OCI-LY7 (cell line): ENCODE data around the gene GRAP. TPM values are rescaled to one million over a fixed set of nuclear protein-coding genes. Genes with fewer than 3 reads are reported as not detected.

Experiments used
- BruUV-seq: library from RNA; stranded (reverse); fragments of 400-500 nt; replicated peaks from 2 replicates; lab custom pipeline; 2021; lab: Mats Ljungman, UMichigan
- CTCF ChIA-PET: fragments of 300-600 bp; sonication (Branson Sonifier 250); formaldehyde crosslinking; loops from one replicate; lab custom pipeline; 2022; ENCODE audit warnings: antibody characterized with exemption; ENCODE audit not compliant: unreplicated experiment; lab: Charles Lee
- POLR2A ChIA-PET: fragments of 300-600 bp; sonication (Branson Sonifier 250); formaldehyde crosslinking; loops from one replicate; lab custom pipeline; 2022; ENCODE audit warnings: antibody characterized with exemption; lab: Charles Lee
- DNase-seq: peaks from one replicate; pipeline ENCODE4 v3.0.0-alpha.2; 2015; ENCODE audit warnings: low spot score
- H2AFZ ChIP-seq: fragments of 200-600 bp; sonication (generic), shearing (Covaris generic); 2 replicates; pipeline ENCODE4 v1.6.1; 2014; ENCODE audit warnings: mild to moderate bottlenecking, antibody characterized with exemption, low read length, moderate library complexity
- H3K27ac ChIP-seq: fragments of 200-600 bp; sonication (generic); 2 replicates; pipeline ENCODE4 v1.5.1; 2014; ENCODE audit warnings: mixed run types, low read depth, mild to moderate bottlenecking, moderate library complexity, low read length, inconsistent platforms; ENCODE audit not compliant: poor library complexity, severe bottlenecking
- H3K36me3 ChIP-seq: fragments of 200-600 bp; sonication (generic); 2 replicates; pipeline ENCODE4 v1.6.1; 2014; ENCODE audit warnings: mild to moderate bottlenecking, antibody characterized with exemption, low read length, moderate library complexity, mixed read lengths; ENCODE audit not compliant: insufficient read depth
- H3K4me1 ChIP-seq: fragments of 200-600 bp; sonication (generic); 2 replicates; pipeline ENCODE4 v1.5.1; 2014; ENCODE audit warnings: mild to moderate bottlenecking, low read length; ENCODE audit not compliant: insufficient read depth, poor library complexity, severe bottlenecking
- H3K4me2 ChIP-seq: fragments of 200-600 bp; sonication (generic); 2 replicates; pipeline ENCODE4 v1.6.1; 2014; ENCODE audit warnings: mild to moderate bottlenecking, low read length
- H3K4me3 ChIP-seq: fragments of 200-600 bp; sonication (generic); 2 replicates; pipeline ENCODE4 v1.5.1; 2014; ENCODE audit warnings: mild to moderate bottlenecking, low read depth, low read length; ENCODE audit not compliant: poor library complexity, severe bottlenecking
- H3K79me2 ChIP-seq: fragments of 200-600 bp; sonication (generic); 2 replicates; pipeline ENCODE4 v1.6.1; 2016; ENCODE audit warnings: low read depth, mild to moderate bottlenecking, low read length, moderate library complexity, mixed read lengths; ENCODE audit not compliant: insufficient read depth
- H3K9me2 ChIP-seq: fragments of 200-600 bp; sonication (generic); 2 replicates; pipeline ENCODE4 v1.6.1; 2016; ENCODE audit warnings: mild to moderate bottlenecking, low read length, mixed read lengths; ENCODE audit not compliant: insufficient read depth
- H3K9me3 ChIP-seq: fragments of 200-600 bp; sonication (generic); 2 replicates; pipeline ENCODE4 v1.6.1; 2014; ENCODE audit warnings: mild to moderate bottlenecking, mixed run types, low read length, mixed read lengths
- H4K20me1 ChIP-seq: fragments of 200-600 bp; sonication (generic); 2 replicates; pipeline ENCODE4 v1.6.1; 2014; ENCODE audit warnings: mild to moderate bottlenecking, antibody characterized with exemption, low read length, moderate library complexity, mixed read lengths; ENCODE audit not compliant: insufficient read depth
- EZH2phosphoT487 ChIP-seq: fragments of 200-600 bp; sonication (generic); IDR thresholded peaks from 2 replicates; pipeline ENCODE4 v1.6.1; 2018; ENCODE audit warnings: low read depth, borderline replicate concordance, mild to moderate bottlenecking, mixed run types, antibody characterized with exemption, low read length, moderate library complexity, mixed read lengths
- intact Hi-C: fragments of 100-400 bp; cut with micrococcal nuclease; formaldehyde crosslinking; loops from one replicate; pipeline ENCODE4 v1.10.0; 2022; ENCODE audit not compliant: unreplicated experiment
- total RNA-seq, 2 experiments: library from RNA; depleted of rRNA in 1 of 2; stranded (reverse); fragments of >200 nt in 1 of 2; shearing (Covaris generic) in 1 of 2; gene quantifications; 2 replicates each; pipeline ENCODE4 v1.2.3, GENCODE V29; 2014 to 2022
- TF ChIP-seq, protein P1 (sequence below): fragments of 200-600 bp; sonication (generic); conservative IDR thresholded peaks from 2 replicates; pipeline ENCODE4 v1.5.1; 2014; ENCODE audit warnings: mild to moderate bottlenecking, antibody characterized with exemption, low read length, moderate library complexity, mixed read lengths

The GRAP gene
- total RNA-seq, 2 experiments from 2014 or later = 154 to 221 TPM

DNA sequence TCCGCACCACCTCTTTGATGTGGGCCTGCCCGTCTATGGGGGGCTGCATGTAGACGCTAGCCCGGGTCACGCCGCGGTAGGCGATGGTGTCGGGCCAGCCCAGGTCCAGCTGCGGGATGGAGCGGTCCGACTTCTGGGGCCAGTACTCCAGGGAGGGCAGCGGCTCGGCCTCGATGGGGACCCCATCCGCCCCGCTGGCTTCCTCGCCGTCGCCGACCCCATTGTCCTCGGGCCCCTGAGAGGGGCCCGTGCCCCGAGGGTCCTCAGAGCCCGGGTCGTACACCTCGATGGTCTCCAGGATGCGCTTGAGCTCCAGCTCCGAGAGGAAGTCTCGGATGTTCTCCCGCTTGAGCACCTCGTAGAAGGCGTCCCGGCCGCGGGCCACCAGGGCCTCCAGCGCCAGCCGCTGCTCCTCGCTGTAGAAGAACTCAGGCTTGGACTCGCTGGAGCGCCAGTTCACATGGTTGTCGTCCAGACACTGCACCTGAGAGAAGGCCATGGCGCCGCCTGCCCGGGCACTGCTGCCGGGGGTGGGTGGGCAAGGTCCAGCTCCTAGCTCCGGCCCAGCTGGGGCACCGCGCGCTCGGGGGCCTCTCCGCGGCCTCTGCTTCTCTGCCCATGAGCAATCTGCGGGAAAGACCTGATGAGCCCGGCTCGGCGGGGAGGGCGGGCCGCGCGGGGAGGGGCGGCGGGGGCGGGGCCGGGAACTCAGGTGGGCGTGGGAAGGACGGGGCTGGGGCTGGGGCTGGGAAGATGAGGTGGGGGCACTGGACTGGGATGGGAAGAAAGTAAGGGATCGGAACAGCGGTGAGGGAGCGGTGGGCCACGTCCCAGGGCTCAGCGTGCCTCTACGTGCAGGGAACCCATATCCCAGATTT lies 43.0 kb downstream of the GRAP start:
- intact Hi-C loops = loop anchor here (10.0 kb wide), 1 partner anchor 69 kb away; no protein-coding TSS in a partner anchor
- Histone ChIP-seq H4K20me1 (no peaks in the 10 kb centered on the region), H3K27ac (no peak overlapping the region), H3K4me3 (peak overlapping the region; percentile 71), H3K4me1 (peaks cover 35% of the 10 kb centered on the region), H3K36me3 (no peaks in the 10 kb centered on the region), H3K9me3 (peaks cover 6% of the 10 kb centered on the region; the same call in 1 of the 2 replicates), H3K9me2 (no peaks in the 10 kb centered on the region), H3K4me2 (peak overlapping the region; percentile 90), H2AFZ (peak overlapping the region; percentile 55; the same call in 1 of the 2 replicates), H3K79me2 (no peaks in the 10 kb centered on the region)
- no TSS peak for BruUV-seq
- ChIA-PET POLR2A (interaction anchor here (0.6 kb wide), 1 partner anchor 155 kb away, joined by 7 read pairs; no protein-coding TSS in a partner anchor), CTCF (interaction anchor here (1.4 kb wide), 1 partner anchor 43 kb away, joined by 3 read pairs; no protein-coding TSS in a partner anchor)
- TF ChIP-seq EZH2phosphoT487 = no peak
- TF ChIP-seq, protein P1, sequence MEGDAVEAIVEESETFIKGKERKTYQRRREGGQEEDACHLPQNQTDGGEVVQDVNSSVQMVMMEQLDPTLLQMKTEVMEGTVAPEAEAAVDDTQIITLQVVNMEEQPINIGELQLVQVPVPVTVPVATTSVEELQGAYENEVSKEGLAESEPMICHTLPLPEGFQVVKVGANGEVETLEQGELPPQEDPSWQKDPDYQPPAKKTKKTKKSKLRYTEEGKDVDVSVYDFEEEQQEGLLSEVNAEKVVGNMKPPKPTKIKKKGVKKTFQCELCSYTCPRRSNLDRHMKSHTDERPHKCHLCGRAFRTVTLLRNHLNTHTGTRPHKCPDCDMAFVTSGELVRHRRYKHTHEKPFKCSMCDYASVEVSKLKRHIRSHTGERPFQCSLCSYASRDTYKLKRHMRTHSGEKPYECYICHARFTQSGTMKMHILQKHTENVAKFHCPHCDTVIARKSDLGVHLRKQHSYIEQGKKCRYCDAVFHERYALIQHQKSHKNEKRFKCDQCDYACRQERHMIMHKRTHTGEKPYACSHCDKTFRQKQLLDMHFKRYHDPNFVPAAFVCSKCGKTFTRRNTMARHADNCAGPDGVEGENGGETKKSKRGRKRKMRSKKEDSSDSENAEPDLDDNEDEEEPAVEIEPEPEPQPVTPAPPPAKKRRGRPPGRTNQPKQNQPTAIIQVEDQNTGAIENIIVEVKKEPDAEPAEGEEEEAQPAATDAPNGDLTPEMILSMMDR = no peak
- DNase-seq = peak; percentile 31

DNA sequence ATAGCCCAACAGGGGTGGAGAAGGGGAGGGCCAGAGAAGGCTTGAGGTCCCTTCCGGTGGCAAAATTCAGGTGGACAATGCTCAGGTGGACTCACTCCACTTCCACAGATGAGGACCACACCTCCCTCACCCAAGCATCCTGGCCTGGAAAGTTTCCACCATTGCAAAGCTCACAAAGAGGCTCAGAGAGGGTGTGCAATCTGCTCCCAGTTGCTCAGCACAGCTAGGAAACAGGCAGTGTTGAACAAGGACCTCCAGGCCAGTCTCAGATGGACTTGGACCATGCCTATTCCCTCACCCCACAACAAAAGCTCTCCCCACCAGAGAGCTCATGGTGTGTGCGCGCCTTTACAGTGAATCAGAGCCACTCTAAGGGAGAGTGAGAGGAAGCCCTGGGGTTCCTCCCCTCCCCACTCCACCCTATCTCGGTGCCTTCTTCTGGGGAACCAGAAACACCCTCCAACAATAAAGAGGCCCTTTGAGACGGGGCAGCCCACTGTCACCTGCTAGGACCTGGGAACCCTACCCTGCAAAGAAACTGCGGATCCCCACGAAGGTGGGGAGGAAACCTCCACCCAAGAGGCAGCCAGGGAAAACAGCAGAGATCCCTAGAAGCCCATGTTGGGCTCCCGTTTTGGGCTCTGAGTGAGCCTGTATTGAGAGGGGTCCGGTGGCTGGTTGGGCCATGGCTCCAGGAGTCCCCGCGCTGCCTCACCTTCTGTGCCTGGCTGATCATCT lies 43.8 kb downstream of the GRAP start:
- H3K4me2 ChIP-seq = peak overlapping the region; percentile 90
- peaks cover 6% of the 10 kb centered on the region; the same call in 1 of the 2 replicates for H3K9me3 ChIP-seq
- H3K4me1 ChIP-seq = peaks cover 35% of the 10 kb centered on the region
- no peak overlapping the region for H3K27ac ChIP-seq
- no peaks in the 10 kb centered on the region for H3K9me2 ChIP-seq
- TF ChIP-seq, protein P1 = no peak
- no peak for TF ChIP-seq EZH2phosphoT487
- intact Hi-C loops = loop anchor here (10.0 kb wide), 1 partner anchor 68 kb away; no protein-coding TSS in a partner anchor
- no peaks in the 10 kb centered on the region for H4K20me1 ChIP-seq
- ChIA-PET POLR2A (no interaction called here), CTCF (interaction anchor here (1.4 kb wide), 1 partner anchor 42 kb away, joined by 3 read pairs; no protein-coding TSS in a partner anchor)
- no peak overlapping the region for H2AFZ ChIP-seq
- H3K79me2 ChIP-seq = no peaks in the 10 kb centered on the region
- H3K36me3 ChIP-seq = no peaks in the 10 kb centered on the region
- peak overlapping the region; percentile 71 for H3K4me3 ChIP-seq
- DNase-seq = no peak
- BruUV-seq = no TSS peak
